Activated T-helper 1 cell treated with anti-CD3 and anti-CD28 coated beads, Interleukin-12 subunit alpha, Interleukin-12 subunit beta, Interleukin-2, Interleukin-4 antibody, amounts not matched to agents 30 ng/mL and 10 ng/mL and 1 ng/mL, durations not matched to agents 14 hours and 24 hours and 36 hours (primary cell): ENCODE measurements around the gene NAV2. TPM values are rescaled to one million over a fixed set of nuclear protein-coding genes. Genes with fewer than 3 reads are reported as not detected.
"Not testable (repeated sequence)": the region's sequence is repeated elsewhere in the genome, so short reads cannot be mapped to it uniquely, and the experiment has no call there.

Source experiments
- DNase-seq: peaks from one replicate; pipeline ENCODE4 v3.0.0; 2021; ENCODE audit warnings: low spot score
- H3K27ac Mint-ChIP-seq: one replicate; pipeline ENCODE4 v1.8.0; 2021; ENCODE audit warnings: mild to moderate bottlenecking, mixed read lengths
- H3K27me3 Mint-ChIP-seq: one replicate; pipeline ENCODE4 v1.8.0; 2022; ENCODE audit warnings: mild to moderate bottlenecking, moderate library complexity, mixed read lengths; ENCODE audit not compliant: insufficient read depth
- H3K36me3 Mint-ChIP-seq: one replicate; pipeline ENCODE4 v1.8.0; 2021; ENCODE audit warnings: low read depth, mixed read lengths
- H3K4me1 Mint-ChIP-seq: one replicate; pipeline ENCODE4 v1.8.0; 2021; ENCODE audit warnings: low read depth, mixed read lengths
- H3K4me3 Mint-ChIP-seq: one replicate; pipeline ENCODE4 v1.8.0; 2021; ENCODE audit warnings: mild to moderate bottlenecking, moderate library complexity, mixed read lengths
- H3K9me3 Mint-ChIP-seq: one replicate; pipeline ENCODE4 v1.8.0; 2021; ENCODE audit warnings: mixed read lengths
- intact Hi-C: fragments of 100-400 bp; cut with micrococcal nuclease; formaldehyde crosslinking; loops from one replicate; pipeline ENCODE4 v1.15.1; 2024
- total RNA-seq: library from RNA; stranded (reverse); gene quantifications from 2 replicates; pipeline ENCODE4 v1.2.3, GENCODE V29; 2022

Gene NAV2
- total RNA-seq, 1 donor from 2014 or later: 0.34 TPM

DNA sequence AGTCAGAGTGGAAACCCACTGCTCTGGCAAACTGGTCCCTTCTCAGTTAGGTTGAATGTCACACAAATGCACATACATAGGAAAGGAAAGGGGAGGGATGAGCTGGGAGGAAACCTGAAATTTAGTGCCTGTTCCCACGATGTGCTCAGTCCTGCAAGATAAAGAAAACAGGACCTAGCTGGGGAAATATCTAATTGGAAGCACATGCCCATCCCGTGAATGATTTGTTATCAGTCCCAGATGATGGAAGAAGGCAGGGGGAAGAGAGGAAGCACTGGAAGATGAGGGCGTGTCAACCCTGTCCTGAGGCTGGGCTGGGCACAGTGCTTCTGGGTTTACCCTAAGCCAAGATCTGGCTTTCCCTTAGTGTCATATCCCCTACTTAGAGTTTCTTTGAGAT lies 173.9 kb downstream of the NAV2 start:
- Mint-ChIP-seq H3K36me3 (no peaks in the 10 kb centered on the region), H3K27ac (no peak overlapping the region), H3K9me3 (no peaks in the 10 kb centered on the region), H3K27me3 (peaks cover 5% of the 10 kb centered on the region), H3K4me1 (no peaks in the 10 kb centered on the region), H3K4me3 (no peak overlapping the region)
- DNase-seq: no peak
- intact Hi-C loops: no loop called here

DNA sequence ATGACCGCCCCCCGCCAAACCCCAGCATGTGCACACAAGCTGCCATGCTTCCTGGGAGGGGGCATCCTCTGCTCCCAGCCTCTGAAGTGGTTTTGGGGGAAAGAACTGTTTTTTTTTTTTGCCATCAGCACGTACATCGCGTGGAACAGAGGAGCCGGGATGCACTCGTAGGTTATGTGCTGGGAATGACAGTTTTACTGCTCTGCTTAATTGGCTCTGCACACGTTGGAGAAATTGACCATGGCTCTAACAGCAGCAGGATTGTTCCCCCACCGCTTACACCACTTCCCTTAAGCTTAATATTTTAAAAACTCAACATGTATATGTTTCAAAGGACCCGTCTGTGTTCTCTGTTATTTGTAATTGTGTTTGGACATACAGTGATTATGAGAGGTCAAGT lies 175.2 kb downstream of the NAV2 start:
- H3K36me3 Mint-ChIP-seq: no peaks in the 10 kb centered on the region
- H3K27me3 Mint-ChIP-seq: peaks cover 5% of the 10 kb centered on the region
- intact Hi-C loops: no loop called here
- no peaks in the 10 kb centered on the region for H3K4me1 Mint-ChIP-seq
- no peak overlapping the region for H3K27ac Mint-ChIP-seq
- H3K4me3 Mint-ChIP-seq: no peak overlapping the region
- DNase-seq: no peak
- no peaks in the 10 kb centered on the region for H3K9me3 Mint-ChIP-seq

DNA sequence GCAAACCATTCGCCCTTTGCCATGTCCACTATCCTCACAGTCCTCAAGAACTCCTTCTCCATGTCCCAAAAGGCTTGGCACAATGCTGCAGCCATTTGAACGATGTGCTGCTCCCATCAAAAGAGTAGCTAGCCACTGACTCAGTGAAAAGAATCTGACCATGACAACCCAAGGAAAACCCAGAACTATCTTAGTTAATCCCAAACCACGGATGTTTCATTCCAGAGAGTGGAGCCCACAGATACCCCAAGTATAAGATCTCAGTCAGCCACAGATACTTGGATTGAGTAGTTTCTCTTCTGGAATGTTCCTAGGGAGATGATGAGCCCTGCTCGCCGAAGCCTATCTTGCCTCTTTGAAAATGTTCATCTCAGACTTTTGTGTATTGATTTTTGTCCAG lies 176.9 kb downstream of the NAV2 start:
- H3K36me3 Mint-ChIP-seq: no peaks in the 10 kb centered on the region
- no peak overlapping the region for H3K27ac Mint-ChIP-seq
- DNase-seq: no peak
- peaks cover 5% of the 10 kb centered on the region for H3K27me3 Mint-ChIP-seq
- intact Hi-C loops: no loop called here
- no peaks in the 10 kb centered on the region for H3K4me1 Mint-ChIP-seq
- H3K4me3 Mint-ChIP-seq: no peak overlapping the region
- no peaks in the 10 kb centered on the region for H3K9me3 Mint-ChIP-seq

DNA sequence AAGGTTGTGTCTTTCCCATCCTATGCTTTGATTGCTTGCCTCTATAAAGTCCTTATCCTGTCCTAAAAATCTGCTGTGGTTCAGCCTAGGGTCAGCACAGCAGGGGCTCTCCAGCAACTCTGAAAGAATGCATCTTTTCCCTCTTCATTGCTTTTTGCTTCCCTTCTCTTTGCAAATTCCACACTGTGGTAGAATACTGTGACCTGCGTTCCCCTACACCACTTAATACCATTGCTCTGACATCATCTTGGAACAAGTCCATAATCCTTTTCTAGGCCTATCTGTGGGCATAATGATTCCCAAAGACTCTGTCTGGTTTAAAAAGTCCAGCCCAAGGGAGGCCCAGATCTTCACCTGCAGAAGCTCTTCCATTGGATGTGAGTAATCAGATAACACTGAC lies 177.7 kb downstream of the NAV2 start:
- H3K4me3 Mint-ChIP-seq: no peak overlapping the region
- H3K9me3 Mint-ChIP-seq: no peaks in the 10 kb centered on the region
- DNase-seq: no peak
- peaks cover 5% of the 10 kb centered on the region for H3K27me3 Mint-ChIP-seq
- H3K27ac Mint-ChIP-seq: no peak overlapping the region
- no peaks in the 10 kb centered on the region for H3K36me3 Mint-ChIP-seq
- intact Hi-C loops: no loop called here
- no peaks in the 10 kb centered on the region for H3K4me1 Mint-ChIP-seq

DNA sequence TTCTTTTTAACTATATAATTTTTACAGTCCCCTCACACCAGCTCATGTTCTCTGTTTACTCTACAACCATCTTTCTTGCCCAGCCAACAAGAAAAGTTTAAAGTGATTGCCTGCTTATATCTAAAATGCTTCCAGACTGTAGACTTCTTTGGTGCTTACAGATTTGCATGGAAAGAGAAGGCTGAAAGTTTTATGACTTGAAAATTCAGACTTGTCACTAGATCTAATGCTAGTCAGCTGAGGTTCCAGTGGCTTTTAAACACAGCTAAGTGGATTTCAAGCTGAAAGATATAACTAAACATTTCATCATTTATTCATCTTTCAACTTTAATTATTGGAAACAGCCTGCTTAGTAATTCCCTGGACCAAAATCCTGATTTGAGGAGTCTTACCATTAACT lies 178.4 kb downstream of the NAV2 start:
- H3K36me3 Mint-ChIP-seq: no peaks in the 10 kb centered on the region
- no peak overlapping the region for H3K4me3 Mint-ChIP-seq
- no peaks in the 10 kb centered on the region for H3K9me3 Mint-ChIP-seq
- no peaks in the 10 kb centered on the region for H3K4me1 Mint-ChIP-seq
- H3K27me3 Mint-ChIP-seq: peaks cover 5% of the 10 kb centered on the region
- intact Hi-C loops: no loop called here
- DNase-seq: no peak
- no peak overlapping the region for H3K27ac Mint-ChIP-seq

GRCh38 chr11:19892387-19892786 lies 179.8 kb downstream of the NAV2 start:
- Mint-ChIP-seq H3K4me3 (no peak overlapping the region), H3K36me3 (no peaks in the 10 kb centered on the region), H3K27ac (no peak overlapping the region), H3K4me1 (no peaks in the 10 kb centered on the region), H3K27me3 (peaks cover 5% of the 10 kb centered on the region), H3K9me3 (no peaks in the 10 kb centered on the region)
- intact Hi-C loops: no loop called here
- no peak for DNase-seq

GRCh38 chr11:19892876-19893275 lies 180.2 kb downstream of the NAV2 start:
- H3K27me3 Mint-ChIP-seq: peaks cover 5% of the 10 kb centered on the region
- H3K4me1 Mint-ChIP-seq: no peaks in the 10 kb centered on the region
- no peak overlapping the region for H3K4me3 Mint-ChIP-seq
- intact Hi-C loops: no loop called here
- H3K27ac Mint-ChIP-seq: no peak overlapping the region
- H3K9me3 Mint-ChIP-seq: no peaks in the 10 kb centered on the region
- H3K36me3 Mint-ChIP-seq: no peaks in the 10 kb centered on the region
- no peak for DNase-seq

GRCh38 chr11:19894404-19894803 lies 181.8 kb downstream of the NAV2 start:
- Mint-ChIP-seq H3K4me1 (no peaks in the 10 kb centered on the region), H3K27ac (no peak overlapping the region), H3K9me3 (no peaks in the 10 kb centered on the region), H3K4me3 (no peak overlapping the region), H3K27me3 (peaks cover 5% of the 10 kb centered on the region), H3K36me3 (no peaks in the 10 kb centered on the region)
- no peak for DNase-seq
- intact Hi-C loops: no loop called here

GRCh38 chr11:19895037-19895436 lies 182.4 kb downstream of the NAV2 start:
- H3K9me3 Mint-ChIP-seq, H3K27me3 Mint-ChIP-seq, H3K27ac Mint-ChIP-seq, intact Hi-C loops, DNase-seq, H3K36me3 Mint-ChIP-seq, H3K4me1 Mint-ChIP-seq, H3K4me3 Mint-ChIP-seq: not testable (repeated sequence)

DNA sequence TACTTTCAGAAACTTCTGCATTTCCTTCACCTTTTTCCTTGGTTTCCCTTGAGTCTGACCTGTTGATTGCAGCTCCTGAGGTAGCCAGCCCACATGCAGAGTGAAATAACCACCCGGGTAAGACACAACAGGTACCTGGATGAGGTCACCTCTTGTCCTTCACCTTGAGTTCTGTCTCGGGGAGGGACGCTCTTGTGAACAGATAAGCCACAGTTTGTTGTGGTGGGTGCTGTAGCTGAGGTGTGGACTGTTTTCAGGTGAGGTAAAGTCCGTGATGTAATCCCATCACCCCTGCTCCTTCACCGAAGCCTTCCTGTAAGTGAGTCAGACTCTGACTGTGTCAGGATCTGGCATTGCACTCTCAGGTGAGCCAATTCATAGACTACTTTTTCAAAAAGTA lies 183.1 kb downstream of the NAV2 start:
- Mint-ChIP-seq H3K9me3 (no peaks in the 10 kb centered on the region), H3K4me1 (no peaks in the 10 kb centered on the region), H3K27me3 (peaks cover 3% of the 10 kb centered on the region), H3K36me3 (no peaks in the 10 kb centered on the region), H3K27ac (no peak overlapping the region), H3K4me3 (no peak overlapping the region)
- no peak for DNase-seq
- intact Hi-C loops: no loop called here

DNA sequence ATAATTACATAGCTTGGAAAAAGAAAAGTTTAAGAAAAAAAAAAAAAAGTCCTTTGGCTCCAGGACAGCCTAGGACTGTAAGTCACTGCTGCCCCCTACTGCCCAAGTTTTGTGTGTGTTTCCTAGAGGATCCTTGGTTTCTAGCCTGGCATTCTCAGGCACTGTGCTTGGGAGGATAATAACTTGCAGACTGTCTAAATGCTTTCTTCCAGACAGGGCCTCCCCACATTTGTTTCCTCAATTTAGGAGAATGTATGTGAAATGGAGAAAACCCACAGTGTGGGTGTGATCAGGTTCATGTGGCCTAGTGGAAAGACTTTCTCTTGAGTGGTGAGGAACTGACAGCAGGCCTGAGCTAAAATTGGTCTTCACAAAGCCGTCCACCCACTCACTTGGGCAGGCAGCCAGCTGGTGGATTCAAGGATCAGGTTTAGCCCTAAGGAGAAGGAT lies 191.0 kb downstream of the NAV2 start:
- Mint-ChIP-seq H3K27ac (no peak overlapping the region), H3K4me1 (no peaks in the 10 kb centered on the region), H3K36me3 (no peaks in the 10 kb centered on the region), H3K9me3 (no peaks in the 10 kb centered on the region), H3K27me3 (no peaks in the 10 kb centered on the region), H3K4me3 (no peak overlapping the region)
- intact Hi-C loops: loop anchor here (1.0 kb wide), 2 partner anchors 339 to 346 kb away; no protein-coding TSS in a partner anchor
- no peak for DNase-seq

DNA sequence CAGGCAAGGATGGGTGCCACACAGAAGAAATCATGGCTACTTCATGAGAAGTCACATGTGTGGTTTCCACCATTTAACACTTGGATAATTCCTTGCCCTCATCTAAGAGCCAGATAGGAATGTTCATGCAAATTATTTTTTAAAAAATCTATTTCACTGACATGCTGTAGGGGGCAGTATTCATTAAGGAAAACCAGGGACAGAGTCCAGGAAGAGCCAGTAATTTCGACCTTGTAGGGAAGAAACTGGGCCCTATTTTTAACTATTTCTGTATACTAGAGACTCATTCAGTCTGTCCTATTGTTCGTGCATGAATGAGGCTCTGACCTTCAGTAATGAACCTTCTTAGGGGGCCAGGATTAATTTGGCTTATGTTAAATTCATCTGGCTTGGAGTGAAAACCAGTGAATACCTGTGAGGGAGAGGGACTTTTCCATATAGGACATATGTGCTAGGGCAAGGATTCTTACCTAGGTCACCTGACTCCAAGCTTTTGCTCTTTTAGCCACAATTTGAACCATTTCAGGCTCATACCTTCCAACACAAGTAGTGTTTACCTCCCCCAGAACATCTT lies 192.7 kb downstream of the NAV2 start:
- Mint-ChIP-seq H3K4me3 (no peak overlapping the region), H3K4me1 (no peaks in the 10 kb centered on the region), H3K27ac (no peak overlapping the region), H3K27me3 (no peaks in the 10 kb centered on the region), H3K9me3 (no peaks in the 10 kb centered on the region), H3K36me3 (no peaks in the 10 kb centered on the region)
- intact Hi-C loops: no loop called here
- DNase-seq: no peak

GRCh38 chr11:19906126-19906525 lies 193.5 kb downstream of the NAV2 start:
- H3K27me3 Mint-ChIP-seq: no peaks in the 10 kb centered on the region
- no peak overlapping the region for H3K4me3 Mint-ChIP-seq
- intact Hi-C loops: no loop called here
- no peak overlapping the region for H3K27ac Mint-ChIP-seq
- no peaks in the 10 kb centered on the region for H3K36me3 Mint-ChIP-seq
- no peaks in the 10 kb centered on the region for H3K4me1 Mint-ChIP-seq
- DNase-seq: no peak
- H3K9me3 Mint-ChIP-seq: no peaks in the 10 kb centered on the region

GRCh38 chr11:19907008-19907579 lies 194.5 kb downstream of the NAV2 start:
- H3K4me1 Mint-ChIP-seq: no peaks in the 10 kb centered on the region
- H3K4me3 Mint-ChIP-seq: no peak overlapping the region
- no peaks in the 10 kb centered on the region for H3K9me3 Mint-ChIP-seq
- no peak overlapping the region for H3K27ac Mint-ChIP-seq
- no peaks in the 10 kb centered on the region for H3K27me3 Mint-ChIP-seq
- DNase-seq: no peak
- intact Hi-C loops: no loop called here
- H3K36me3 Mint-ChIP-seq: no peaks in the 10 kb centered on the region
